Glutamatergic neuron (in vitro differentiated cells): ENCODE measurements around the gene ADAMTSL1. TPM values are rescaled to one million over a fixed set of nuclear protein-coding genes. Genes with fewer than 3 reads are reported as not detected.

ENCODE experiments used
- DNase-seq: peaks from one replicate; pipeline ENCODE4 v3.0.0; 2022
- H3K27ac Mint-ChIP-seq: one replicate; pipeline ENCODE4 v1.8.0; 2020; ENCODE audit warnings: mild to moderate bottlenecking, mixed read lengths, inconsistent platforms; ENCODE audit not compliant: unreplicated experiment
- H3K27me3 Mint-ChIP-seq: one replicate; pipeline ENCODE4 v1.8.0; 2020; ENCODE audit warnings: mild to moderate bottlenecking, moderate library complexity, mixed read lengths, inconsistent platforms; ENCODE audit not compliant: unreplicated experiment
- H3K36me3 Mint-ChIP-seq: one replicate; pipeline ENCODE4 v1.8.0; 2020; ENCODE audit warnings: mild to moderate bottlenecking, mixed read lengths, inconsistent platforms; ENCODE audit not compliant: unreplicated experiment
- H3K4me1 Mint-ChIP-seq: one replicate; pipeline ENCODE4 v1.8.0; 2020; ENCODE audit warnings: mild to moderate bottlenecking, low read depth, mixed read lengths, inconsistent platforms; ENCODE audit not compliant: unreplicated experiment
- H3K4me3 Mint-ChIP-seq: one replicate; pipeline ENCODE4 v1.8.0; 2020; ENCODE audit warnings: mild to moderate bottlenecking, mixed read lengths, inconsistent platforms; ENCODE audit not compliant: unreplicated experiment
- H3K9me3 Mint-ChIP-seq: one replicate; pipeline ENCODE4 v1.8.0; 2020; ENCODE audit warnings: mild to moderate bottlenecking, moderate library complexity, mixed read lengths, inconsistent platforms; ENCODE audit not compliant: unreplicated experiment
- total RNA-seq: library from RNA; stranded (reverse); fragmentation: NEBNext Ultra II Directional; extraction: Animal tissue kit (Norgen Biotek cat#: 25700); gene quantifications from one replicate; pipeline ENCODE4 v1.2.1, GENCODE V29; 2021; ENCODE audit not compliant: unreplicated experiment
- TF ChIP-seq, protein P1 (sequence below): fragments of 200-600 bp; sonication (generic); IDR thresholded peaks from one replicate; pipeline ENCODE4 v1.5.0; 2021; ENCODE audit not compliant: partially characterized antibody, unreplicated experiment

ADAMTSL1 gene
- total RNA-seq, 1 donor from 2014 or later, result 0.91 TPM

DNA sequence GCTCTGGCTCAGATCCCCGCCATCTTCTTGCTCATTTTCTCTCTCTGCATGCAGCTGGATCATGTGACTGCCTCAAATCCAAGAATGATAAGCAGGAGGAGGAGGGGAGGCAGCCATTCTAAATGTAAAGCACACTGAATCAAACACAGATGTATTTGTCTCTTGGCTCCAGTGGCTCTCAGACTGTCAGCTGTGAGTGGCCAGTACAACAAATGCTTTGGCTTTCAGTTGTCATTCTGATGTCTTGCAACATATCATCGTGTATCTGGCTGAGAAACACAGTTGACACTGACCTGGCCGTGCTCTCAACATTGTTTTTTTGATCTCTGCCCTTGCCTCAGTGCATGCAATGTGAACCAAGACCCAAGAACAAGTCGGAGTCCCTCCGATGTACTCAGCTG lies 233.1 kb downstream of the ADAMTSL1 start:
- no peaks in the 10 kb centered on the region for H3K27me3 Mint-ChIP-seq
- no peaks in the 10 kb centered on the region for H3K9me3 Mint-ChIP-seq
- TF ChIP-seq, protein P1, sequence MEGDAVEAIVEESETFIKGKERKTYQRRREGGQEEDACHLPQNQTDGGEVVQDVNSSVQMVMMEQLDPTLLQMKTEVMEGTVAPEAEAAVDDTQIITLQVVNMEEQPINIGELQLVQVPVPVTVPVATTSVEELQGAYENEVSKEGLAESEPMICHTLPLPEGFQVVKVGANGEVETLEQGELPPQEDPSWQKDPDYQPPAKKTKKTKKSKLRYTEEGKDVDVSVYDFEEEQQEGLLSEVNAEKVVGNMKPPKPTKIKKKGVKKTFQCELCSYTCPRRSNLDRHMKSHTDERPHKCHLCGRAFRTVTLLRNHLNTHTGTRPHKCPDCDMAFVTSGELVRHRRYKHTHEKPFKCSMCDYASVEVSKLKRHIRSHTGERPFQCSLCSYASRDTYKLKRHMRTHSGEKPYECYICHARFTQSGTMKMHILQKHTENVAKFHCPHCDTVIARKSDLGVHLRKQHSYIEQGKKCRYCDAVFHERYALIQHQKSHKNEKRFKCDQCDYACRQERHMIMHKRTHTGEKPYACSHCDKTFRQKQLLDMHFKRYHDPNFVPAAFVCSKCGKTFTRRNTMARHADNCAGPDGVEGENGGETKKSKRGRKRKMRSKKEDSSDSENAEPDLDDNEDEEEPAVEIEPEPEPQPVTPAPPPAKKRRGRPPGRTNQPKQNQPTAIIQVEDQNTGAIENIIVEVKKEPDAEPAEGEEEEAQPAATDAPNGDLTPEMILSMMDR, result no peak
- H3K36me3 Mint-ChIP-seq, result no peaks in the 10 kb centered on the region
- no peaks in the 10 kb centered on the region for H3K4me1 Mint-ChIP-seq
- H3K4me3 Mint-ChIP-seq, result no peak overlapping the region
- no peak for DNase-seq
- H3K27ac Mint-ChIP-seq, result no peak overlapping the region

DNA sequence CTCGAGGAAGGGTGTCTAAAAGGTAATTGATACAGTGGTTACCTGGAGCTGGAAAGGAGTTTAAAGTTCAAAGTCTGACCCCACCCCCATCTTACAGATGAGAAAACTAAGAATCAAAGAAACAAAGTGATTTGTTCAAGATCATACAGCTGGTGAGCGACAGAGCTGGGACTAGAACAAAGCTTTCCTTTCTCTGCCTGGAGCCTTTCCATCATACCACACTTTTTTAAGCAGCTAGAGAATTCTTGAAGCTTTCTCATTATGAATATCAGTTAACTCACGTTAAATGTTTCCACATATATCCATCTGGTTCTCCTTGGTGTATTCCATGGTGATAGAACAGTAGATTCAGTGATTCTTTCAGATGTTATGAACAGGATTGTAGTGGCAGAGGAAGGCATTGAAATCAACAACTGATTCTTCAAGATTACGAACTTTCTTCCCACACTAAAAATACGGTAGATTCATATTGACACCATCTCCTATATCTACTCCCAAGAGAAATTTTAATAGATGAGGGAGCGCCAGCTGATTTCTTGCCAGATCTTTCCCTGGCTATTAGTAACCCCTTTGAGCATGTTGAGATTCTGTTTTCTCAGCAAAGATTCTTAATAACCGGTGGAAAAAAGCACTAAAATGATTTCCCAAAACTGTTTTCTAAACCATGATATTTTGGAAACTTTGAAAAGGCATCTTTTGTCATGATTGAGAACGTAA lies 233.7 kb downstream of the ADAMTSL1 start:
- no peak overlapping the region for H3K27ac Mint-ChIP-seq
- no peak for DNase-seq
- TF ChIP-seq, protein P1, result no peak
- H3K27me3 Mint-ChIP-seq, result no peaks in the 10 kb centered on the region
- no peaks in the 10 kb centered on the region for H3K36me3 Mint-ChIP-seq
- H3K4me3 Mint-ChIP-seq, result no peak overlapping the region
- H3K4me1 Mint-ChIP-seq, result no peaks in the 10 kb centered on the region
- H3K9me3 Mint-ChIP-seq, result no peaks in the 10 kb centered on the region

DNA sequence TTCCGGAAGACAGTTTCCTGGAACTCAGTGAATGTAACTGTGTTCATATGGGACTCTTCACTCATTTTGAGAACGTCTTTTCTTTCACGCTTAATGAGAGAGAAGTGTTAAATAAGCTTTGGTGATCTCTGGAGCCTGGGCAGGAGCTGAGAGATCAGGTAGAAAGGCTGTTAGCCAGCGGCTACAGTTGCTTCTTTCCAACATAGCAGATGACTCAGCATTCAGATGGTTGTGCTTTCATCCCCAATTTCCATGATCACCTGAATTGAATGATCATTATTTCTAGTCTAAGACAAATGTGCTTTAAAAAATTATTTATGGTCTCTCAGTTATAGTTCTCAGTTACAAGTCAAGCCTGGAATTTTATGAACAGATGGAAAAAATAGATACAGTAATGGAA lies 234.5 kb downstream of the ADAMTSL1 start:
- H3K4me1 Mint-ChIP-seq, result no peaks in the 10 kb centered on the region
- TF ChIP-seq, protein P1, result no peak
- H3K9me3 Mint-ChIP-seq, result no peaks in the 10 kb centered on the region
- H3K27me3 Mint-ChIP-seq, result no peaks in the 10 kb centered on the region
- no peak overlapping the region for H3K4me3 Mint-ChIP-seq
- H3K36me3 Mint-ChIP-seq, result no peaks in the 10 kb centered on the region
- DNase-seq, result no peak
- no peak overlapping the region for H3K27ac Mint-ChIP-seq

DNA sequence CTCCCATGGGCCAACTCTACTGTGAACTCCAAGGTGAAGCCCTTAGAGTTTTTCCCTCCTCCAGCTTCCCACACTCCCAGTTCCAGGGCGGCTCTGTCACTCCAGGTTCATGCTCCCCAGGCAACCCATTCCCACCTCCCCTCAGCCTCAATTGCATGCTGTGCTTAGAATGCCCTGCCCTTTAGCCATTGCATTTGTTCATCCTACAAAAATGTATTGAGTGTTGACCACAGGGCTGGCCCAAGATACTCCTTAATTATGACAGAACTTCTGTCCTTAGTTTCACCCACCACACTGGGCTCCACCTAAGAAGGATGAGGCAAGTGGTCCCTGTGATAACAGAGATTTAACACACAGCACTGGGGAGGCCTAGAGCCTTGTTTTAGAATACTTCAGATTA lies 236.1 kb downstream of the ADAMTSL1 start:
- H3K4me1 Mint-ChIP-seq, result no peaks in the 10 kb centered on the region
- H3K4me3 Mint-ChIP-seq, result no peak overlapping the region
- no peak for DNase-seq
- H3K27me3 Mint-ChIP-seq, result no peaks in the 10 kb centered on the region
- H3K36me3 Mint-ChIP-seq, result no peaks in the 10 kb centered on the region
- no peaks in the 10 kb centered on the region for H3K9me3 Mint-ChIP-seq
- TF ChIP-seq, protein P1, result no peak
- H3K27ac Mint-ChIP-seq, result no peak overlapping the region

DNA sequence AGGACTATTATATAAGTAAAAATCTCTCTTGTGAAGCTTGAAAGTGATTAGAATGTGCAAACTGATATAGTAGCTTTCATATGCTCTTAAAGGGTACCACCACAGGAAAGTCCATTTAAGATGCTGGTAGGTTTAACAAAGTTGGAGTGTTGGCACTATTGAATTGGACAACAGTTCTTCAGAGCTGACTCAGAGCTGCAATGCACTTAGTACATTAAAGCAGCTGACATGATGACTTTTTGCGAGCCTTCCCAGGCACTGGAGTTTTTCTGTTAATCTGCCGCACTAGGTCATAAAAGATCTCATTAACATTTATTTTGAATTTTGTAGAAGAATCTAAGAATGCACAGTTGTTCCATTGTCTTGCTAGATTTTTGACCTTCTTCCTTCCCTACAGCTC lies 243.8 kb downstream of the ADAMTSL1 start:
- H3K4me3 Mint-ChIP-seq, result no peak overlapping the region
- DNase-seq, result no peak
- H3K9me3 Mint-ChIP-seq, result no peaks in the 10 kb centered on the region
- no peaks in the 10 kb centered on the region for H3K4me1 Mint-ChIP-seq
- peaks cover 2% of the 10 kb centered on the region for H3K27me3 Mint-ChIP-seq
- no peak overlapping the region for H3K27ac Mint-ChIP-seq
- TF ChIP-seq, protein P1, result no peak
- no peaks in the 10 kb centered on the region for H3K36me3 Mint-ChIP-seq
